Mesothelial cell of epicardium (in vitro differentiated cells): ENCODE measurements around the gene RIN3. TPM values are rescaled to one million over a fixed set of nuclear protein-coding genes. Genes with fewer than 3 reads are reported as not detected.

Experiments used
- DNase-seq, 2 experiments: peaks; one replicate each; pipeline ENCODE4 v3.0.0; 2021; ENCODE audit warnings: low spot score in 2 of 2; ENCODE audit not compliant: unreplicated experiment in 2 of 2
- H3K27ac Mint-ChIP-seq: 2 replicates; pipeline ENCODE4 v1.8.0; 2021; ENCODE audit warnings: mixed read lengths
- H3K27me3 Mint-ChIP-seq: 2 replicates; pipeline ENCODE4 v1.8.0; 2021; ENCODE audit warnings: low read depth, mixed read lengths
- H3K36me3 Mint-ChIP-seq: 2 replicates; pipeline ENCODE4 v1.8.0; 2021; ENCODE audit warnings: mixed read lengths
- H3K4me1 Mint-ChIP-seq: 2 replicates; pipeline ENCODE4 v1.8.0; 2021; ENCODE audit warnings: mixed read lengths
- H3K4me3 Mint-ChIP-seq: 2 replicates; pipeline ENCODE4 v1.8.0; 2021; ENCODE audit warnings: mild to moderate bottlenecking, moderate library complexity, mixed read lengths
- H3K9me3 Mint-ChIP-seq: 2 replicates; pipeline ENCODE4 v1.8.0; 2021; ENCODE audit warnings: mixed read lengths
- total RNA-seq: library from RNA; stranded (reverse); gene quantifications from 3 replicates; pipeline ENCODE4 v1.2.1, GENCODE V29; 2021
- TF ChIP-seq, protein P1 (sequence below): fragments of 200-600 bp; sonication (generic); IDR thresholded peaks from one replicate; pipeline ENCODE4 v1.5.0; 2021; ENCODE audit warnings: antibody characterized with exemption; ENCODE audit not compliant: unreplicated experiment

The RIN3 gene
- total RNA-seq, 1 donor from 2014 or later: 19.9 TPM

DNA sequence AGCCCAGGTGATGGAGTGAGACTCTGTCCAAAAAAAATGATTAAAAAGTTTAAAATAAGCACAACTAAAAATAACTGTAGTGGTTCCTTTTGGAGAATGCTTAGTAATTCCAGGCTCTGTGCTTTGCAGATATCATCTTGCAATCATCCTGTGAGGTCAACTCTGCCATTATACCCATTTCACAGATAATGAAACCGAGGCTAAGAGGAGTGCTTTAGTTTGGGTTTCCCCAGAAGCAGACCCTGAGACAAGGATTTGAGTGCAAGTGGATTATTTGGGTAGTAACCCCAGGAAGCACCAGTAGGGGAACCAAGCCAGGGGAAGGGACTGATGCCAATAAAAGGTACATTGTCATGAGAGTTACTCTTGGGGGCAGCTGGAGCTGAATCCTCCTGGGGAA, 44.7 kb downstream of the RIN3 start:
- DNase-seq: no peak
- Mint-ChIP-seq H3K27ac (no peak overlapping the region), H3K36me3 (peaks cover 3% of the 10 kb centered on the region), H3K4me3 (no peak overlapping the region), H3K9me3 (no peaks in the 10 kb centered on the region), H3K27me3 (no peaks in the 10 kb centered on the region), H3K4me1 (no peaks in the 10 kb centered on the region)
- TF ChIP-seq, protein P1, sequence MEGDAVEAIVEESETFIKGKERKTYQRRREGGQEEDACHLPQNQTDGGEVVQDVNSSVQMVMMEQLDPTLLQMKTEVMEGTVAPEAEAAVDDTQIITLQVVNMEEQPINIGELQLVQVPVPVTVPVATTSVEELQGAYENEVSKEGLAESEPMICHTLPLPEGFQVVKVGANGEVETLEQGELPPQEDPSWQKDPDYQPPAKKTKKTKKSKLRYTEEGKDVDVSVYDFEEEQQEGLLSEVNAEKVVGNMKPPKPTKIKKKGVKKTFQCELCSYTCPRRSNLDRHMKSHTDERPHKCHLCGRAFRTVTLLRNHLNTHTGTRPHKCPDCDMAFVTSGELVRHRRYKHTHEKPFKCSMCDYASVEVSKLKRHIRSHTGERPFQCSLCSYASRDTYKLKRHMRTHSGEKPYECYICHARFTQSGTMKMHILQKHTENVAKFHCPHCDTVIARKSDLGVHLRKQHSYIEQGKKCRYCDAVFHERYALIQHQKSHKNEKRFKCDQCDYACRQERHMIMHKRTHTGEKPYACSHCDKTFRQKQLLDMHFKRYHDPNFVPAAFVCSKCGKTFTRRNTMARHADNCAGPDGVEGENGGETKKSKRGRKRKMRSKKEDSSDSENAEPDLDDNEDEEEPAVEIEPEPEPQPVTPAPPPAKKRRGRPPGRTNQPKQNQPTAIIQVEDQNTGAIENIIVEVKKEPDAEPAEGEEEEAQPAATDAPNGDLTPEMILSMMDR: no peak

DNA sequence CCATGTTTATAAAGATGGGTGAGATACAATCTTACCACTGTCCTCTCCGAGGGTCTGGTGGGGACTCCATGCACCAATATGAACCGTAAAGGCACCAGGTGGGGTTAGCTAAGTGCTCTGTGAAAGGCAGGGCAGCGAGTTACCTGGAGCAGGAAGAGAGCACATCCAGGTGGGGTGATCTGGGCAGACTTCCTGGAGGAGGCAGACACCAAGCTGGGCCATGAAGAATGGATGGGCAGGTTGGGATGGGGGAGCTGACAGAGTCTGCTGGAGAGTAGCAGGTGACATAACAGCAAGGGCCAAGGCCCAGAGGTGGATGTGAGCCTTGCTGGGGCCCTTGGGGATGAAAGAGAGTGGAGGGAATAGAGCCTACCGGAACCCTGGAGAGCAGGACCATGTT, 45.9 kb downstream of the RIN3 start:
- Mint-ChIP-seq H3K4me3 (no peak overlapping the region), H3K4me1 (no peaks in the 10 kb centered on the region), H3K27me3 (no peaks in the 10 kb centered on the region), H3K27ac (no peak overlapping the region), H3K9me3 (no peaks in the 10 kb centered on the region), H3K36me3 (peaks cover 3% of the 10 kb centered on the region)
- DNase-seq: no peak
- TF ChIP-seq, protein P1: no peak

DNA sequence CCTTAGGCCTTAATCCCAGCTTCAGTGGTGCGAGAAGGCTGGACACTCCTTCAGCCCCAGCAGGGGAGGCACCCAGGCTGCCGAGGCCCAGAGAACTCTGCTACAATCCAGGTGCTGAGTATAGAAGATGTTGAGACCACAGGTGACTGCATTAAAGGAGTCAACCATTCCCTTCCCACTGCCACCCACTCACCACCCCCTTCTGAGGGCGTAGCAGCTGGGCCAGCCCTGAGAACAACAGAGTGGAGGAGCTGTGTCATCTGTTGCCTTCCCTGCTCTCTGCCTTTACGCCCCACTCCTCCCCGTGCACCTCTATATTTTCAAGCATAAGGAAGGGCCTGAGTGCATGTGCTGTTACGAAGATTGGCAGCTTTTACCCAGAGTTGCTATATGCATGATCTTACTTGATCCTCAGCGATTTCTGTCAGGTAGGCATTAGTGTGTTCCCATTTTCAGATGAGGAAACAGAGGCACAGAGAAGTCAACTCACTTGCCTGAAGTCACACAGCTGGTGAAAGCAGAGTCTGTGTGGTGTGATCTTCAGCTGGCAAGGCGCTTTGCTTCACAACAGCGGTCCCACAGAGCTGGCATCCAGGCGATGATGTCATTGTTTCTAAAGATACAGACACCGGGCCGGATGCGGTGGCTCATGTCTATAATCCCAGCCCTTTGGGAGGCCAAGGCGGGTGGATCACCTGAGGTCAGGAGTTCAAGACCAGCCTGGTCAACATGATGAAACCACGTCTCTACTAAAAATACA, 46.7 kb downstream of the RIN3 start:
- DNase-seq: no peak
- TF ChIP-seq, protein P1: no peak
- Mint-ChIP-seq H3K4me3 (no peak overlapping the region), H3K4me1 (peaks cover 5% of the 10 kb centered on the region), H3K9me3 (no peaks in the 10 kb centered on the region), H3K27ac (no peak overlapping the region), H3K27me3 (no peaks in the 10 kb centered on the region), H3K36me3 (peaks cover 3% of the 10 kb centered on the region)

DNA sequence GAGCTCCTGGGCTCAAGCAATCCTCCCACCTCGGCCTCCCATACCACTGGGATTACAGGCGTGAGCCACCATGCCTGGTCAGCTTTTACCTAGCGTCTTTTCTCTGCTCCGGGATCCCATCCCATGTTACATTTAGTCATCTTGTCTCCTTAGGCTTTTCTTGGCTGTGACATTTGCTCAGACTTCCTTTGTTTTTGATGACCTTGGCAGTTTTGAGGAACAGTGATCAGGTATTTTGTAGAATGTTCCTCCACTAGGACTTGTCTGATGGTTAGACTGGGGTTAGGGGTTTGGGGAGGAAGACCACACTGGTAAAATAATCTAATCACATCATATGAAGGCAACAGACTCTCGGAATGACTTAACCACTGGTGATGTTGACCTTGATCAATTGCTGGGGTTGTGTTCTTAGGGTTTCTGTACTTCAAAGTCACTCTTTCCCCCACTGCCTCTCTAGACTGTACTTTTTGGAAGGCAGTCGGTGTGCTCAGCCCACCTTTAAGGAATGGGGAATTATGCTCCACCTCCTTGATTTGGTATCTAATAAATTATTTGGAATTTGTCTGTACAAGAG, 48.4 kb downstream of the RIN3 start:
- no peaks in the 10 kb centered on the region for H3K27me3 Mint-ChIP-seq
- peaks cover 2% of the 10 kb centered on the region for H3K9me3 Mint-ChIP-seq
- no peak overlapping the region for H3K27ac Mint-ChIP-seq
- DNase-seq: no peak
- peaks cover 8% of the 10 kb centered on the region for H3K36me3 Mint-ChIP-seq
- peaks cover 11% of the 10 kb centered on the region for H3K4me1 Mint-ChIP-seq
- TF ChIP-seq, protein P1: no peak
- H3K4me3 Mint-ChIP-seq: no peak overlapping the region

DNA sequence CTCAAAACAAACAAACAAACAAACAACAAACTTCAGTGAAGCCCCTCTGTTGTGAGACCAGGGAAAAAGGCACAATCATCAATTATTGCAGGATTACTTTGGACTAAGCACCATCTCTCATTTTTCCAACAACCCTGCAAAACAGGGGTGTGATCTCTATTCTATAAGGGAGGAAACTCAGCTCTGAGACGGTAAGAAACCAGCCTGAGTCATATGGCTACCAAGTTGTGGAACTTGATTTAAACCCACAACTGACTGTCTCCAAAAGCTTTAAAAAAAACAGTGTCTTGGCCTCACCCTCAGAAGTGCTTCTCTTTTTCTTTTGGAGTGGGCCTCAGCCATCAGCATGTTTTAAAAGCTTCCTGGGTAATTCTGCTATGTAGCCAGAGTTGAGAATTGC, 49.8 kb downstream of the RIN3 start:
- Mint-ChIP-seq H3K27me3 (no peaks in the 10 kb centered on the region), H3K4me1 (peaks cover 11% of the 10 kb centered on the region), H3K9me3 (peaks cover 12% of the 10 kb centered on the region), H3K36me3 (peaks cover 15% of the 10 kb centered on the region), H3K4me3 (no peak overlapping the region), H3K27ac (no peak overlapping the region)
- TF ChIP-seq, protein P1: no peak
- DNase-seq: no peak
